SK-N-MC (cell line): ENCODE results near the gene THBS2.

Experiments
- EZH2 ChIP-seq: fragments of 200-600 bp; sonication (generic); IDR thresholded peaks from one replicate; pipeline ENCODE4 v1.6.1; 2017; ENCODE audit warnings: antibody characterized with exemption
- POLR2AphosphoS5 ChIP-seq: IDR thresholded peaks from 2 replicates; pipeline ENCODE4 v1.6.1; 2012; ENCODE audit warnings: mild to moderate bottlenecking, low read depth, low read length, borderline replicate concordance

DNA sequence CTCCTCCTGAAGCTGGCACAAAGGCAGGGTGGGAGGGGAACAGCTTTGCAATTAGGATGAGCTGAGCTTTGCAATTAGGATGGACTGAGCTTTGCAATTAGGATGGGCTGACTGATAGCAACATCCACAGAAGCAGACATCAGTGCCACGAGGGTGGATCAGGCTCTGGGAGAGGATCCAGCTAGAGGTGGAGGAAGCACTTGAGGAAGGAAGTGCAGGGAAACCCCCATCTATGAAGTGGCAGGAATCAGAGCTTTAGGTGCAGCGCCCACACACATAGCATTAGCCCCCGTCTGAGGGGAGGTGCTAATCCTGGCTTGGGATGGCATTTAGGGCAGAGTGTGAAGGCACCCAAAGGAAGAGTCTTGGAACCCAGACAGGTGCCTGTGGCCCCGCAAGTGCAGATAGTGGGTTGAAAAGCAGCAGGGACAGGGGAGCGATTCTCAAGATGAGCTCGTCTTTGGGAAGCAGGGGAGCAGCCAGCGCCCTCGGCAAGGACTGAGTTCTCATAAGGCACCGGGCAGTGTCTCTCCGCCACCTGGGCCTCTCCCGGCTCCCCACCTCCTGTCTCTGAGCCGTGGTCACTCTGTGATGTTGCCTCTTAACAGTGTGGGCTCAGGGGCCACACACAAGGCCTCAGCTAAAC is 12.0 kb upstream of the THBS2 start:
- TF ChIP-seq EZH2 (no peak), POLR2AphosphoS5 (no peak)
